HG03342 (cell line): ENCODE measurements around the gene MRPS33.
"Not testable (repeated sequence)": the region's sequence is repeated elsewhere in the genome, so short reads cannot be mapped to it uniquely, and the experiment has no call there.

ENCODE experiments used
- ATAC-seq: cut with Tn5 transposase; IDR thresholded peaks from one replicate; pipeline ENCODE4 v1.9.1; 2021; ENCODE audit warnings: mild to moderate bottlenecking, moderate library complexity; ENCODE audit not compliant: unreplicated experiment

The MRPS33 gene

GRCh38 chr7:141014524-141015395 is at the start of gene MRPS33:
TSS of gene MRPS33 (minus strand) at chr7:141014952. CDS start at chr7:141010633, 4,319 bp downstream.
- ATAC-seq: peak; percentile 97

GRCh38 chr7:141057788-141058187 is 43.0 kb upstream of the MRPS33 start:
- no peak for ATAC-seq

GRCh38 chr7:141055146-141055545 is 40.4 kb upstream of the MRPS33 start:
- no peak for ATAC-seq

- ATAC-seq: no peak
Observed at GRCh38 chr7:141053626-141054025, 38.9 kb upstream of the MRPS33 start.

GRCh38 chr7:141045842-141046620 is 31.3 kb upstream of the MRPS33 start:
- ATAC-seq: no peak

- no peak for ATAC-seq
Observed at GRCh38 chr7:141045126-141045841, 30.5 kb upstream of the MRPS33 start.

- ATAC-seq: no peak
Observed at GRCh38 chr7:141043616-141044015, 28.9 kb upstream of the MRPS33 start.

GRCh38 chr7:141042222-141043193 is 27.8 kb upstream of the MRPS33 start:
- ATAC-seq: no peak

- ATAC-seq: no peak
Observed at GRCh38 chr7:141039376-141039775, 24.6 kb upstream of the MRPS33 start.

- not testable (repeated sequence) for ATAC-seq
Observed at GRCh38 chr7:141038100-141038499, 23.3 kb upstream of the MRPS33 start.

- not testable (repeated sequence) for ATAC-seq
Observed at GRCh38 chr7:141032539-141033323, 18.0 kb upstream of the MRPS33 start.

- ATAC-seq: no peak
Observed at GRCh38 chr7:141028767-141029166, 14.0 kb upstream of the MRPS33 start.

- no peak for ATAC-seq
Observed at GRCh38 chr7:141027043-141027442, 12.3 kb upstream of the MRPS33 start.

GRCh38 chr7:141024668-141025067 is 9.9 kb upstream of the MRPS33 start:
- ATAC-seq: no peak

GRCh38 chr7:141023295-141023694 is 8.5 kb upstream of the MRPS33 start:
- ATAC-seq: no peak

- ATAC-seq: no peak
Observed at GRCh38 chr7:141017555-141017954, 2.8 kb upstream of the MRPS33 start.

GRCh38 chr7:141016349-141016748 is 1.6 kb upstream of the MRPS33 start:
- ATAC-seq: no peak

- peak; percentile 11 for ATAC-seq
Observed at GRCh38 chr7:141014125-141014523, 628 bp downstream of the MRPS33 start.

- ATAC-seq: no peak
Observed at GRCh38 chr7:141013345-141013715, 1.4 kb downstream of the MRPS33 start.
